Measurements from ENCODE around the gene EDC4. TPM values are rescaled to one million over a fixed set of nuclear protein-coding genes. Genes with fewer than 3 reads are reported as not detected.

EDC4 gene
- total RNA-seq, 1 experiment from 2014 or later, result 85.3 TPM

- no TSS peak for BruUV-seq (replicated peaks)
- intact Hi-C loops (cut with micrococcal nuclease; ENCODE audit: unreplicated experiment) (no loop called here), in situ Hi-C loops (cut with HindIII; ENCODE audit: low pct_unique_long_range_greater_than_20kb, low sequenced_read_pairs) (no loop called here)
- no peak overlapping the region for H3K27ac ChIP-seq (ENCODE audit: low read length)
- DNase-seq (ENCODE audit: low read depth, low spot score) (no peak), ATAC-seq (no peak)
- ChIA-PET CTCF (no interaction called here), POLR2A (no interaction called here)
- no peaks in the 10 kb centered on the region; the same call in 1 of the 2 replicates for H3K4me1 ChIP-seq (ENCODE audit: control insufficient read depth, insufficient read depth, low read length)
- no peaks in the 10 kb centered on the region for H3K27me3 ChIP-seq (ENCODE audit: control insufficient read depth, insufficient read depth, low read length)
- no peak for TF ChIP-seq SIN3A (IDR thresholded peaks at IDR 0.05; ENCODE audit: borderline replicate concordance, insufficient read depth, low read depth, low read length)
- TF ChIP-seq TCF7L2 (IDR thresholded peaks at IDR 0.05; ENCODE audit: low read depth, low read length), result no peak
- no peak for TF ChIP-seq REST (IDR thresholded peaks at IDR 0.05; ENCODE audit: insufficient read depth in 1 of 2, low read depth in 2 of 2, low read length in 1 of 2)
- H3K9me3 ChIP-seq (ENCODE audit: control insufficient read depth, insufficient read depth, low read depth, low read length), result no peaks in the 10 kb centered on the region
- H3K4me3 ChIP-seq (ENCODE audit: low read depth in 2 of 2, low read length in 2 of 2), result no peak overlapping the region
- no peaks in the 10 kb centered on the region for H3K36me3 ChIP-seq (ENCODE audit: control insufficient read depth, insufficient read depth, low read length)
Observed at GRCh38 chr16:67922221-67922620, 49.4 kb downstream of the EDC4 start.

- Histone ChIP-seq H3K27me3 (ENCODE audit: control insufficient read depth, insufficient read depth, low read length) (no peaks in the 10 kb centered on the region), H3K4me3 (ENCODE audit: low read depth in 2 of 2, low read length in 2 of 2) (no peak overlapping the region), H3K9me3 (ENCODE audit: control insufficient read depth, insufficient read depth, low read depth, low read length) (no peaks in the 10 kb centered on the region), H3K4me1 (ENCODE audit: control insufficient read depth, insufficient read depth, low read length) (no peaks in the 10 kb centered on the region; the same call in 1 of the 2 replicates), H3K36me3 (ENCODE audit: control insufficient read depth, insufficient read depth, low read length) (no peaks in the 10 kb centered on the region), H3K27ac (ENCODE audit: low read length) (no peak overlapping the region)
- no peak for ATAC-seq
- intact Hi-C loops (cut with micrococcal nuclease; ENCODE audit: unreplicated experiment) (no loop called here), in situ Hi-C loops (cut with HindIII; ENCODE audit: low pct_unique_long_range_greater_than_20kb, low sequenced_read_pairs) (no loop called here)
- no peak for DNase-seq (ENCODE audit: low read depth, low spot score)
- TF ChIP-seq POLR2AphosphoS5 (IDR thresholded peaks at IDR 0.05; ENCODE audit: low read depth, low read length), result no peak
- TF ChIP-seq REST (IDR thresholded peaks at IDR 0.05; ENCODE audit: insufficient read depth in 1 of 2, low read depth in 2 of 2, low read length in 1 of 2), result no peak
- TF ChIP-seq CTCF (IDR thresholded peaks at IDR 0.05), result no peak
- no peak for TF ChIP-seq TCF7L2 (IDR thresholded peaks at IDR 0.05; ENCODE audit: low read depth, low read length)
- TF ChIP-seq SIN3A (IDR thresholded peaks at IDR 0.05; ENCODE audit: borderline replicate concordance, insufficient read depth, low read depth, low read length), result no peak
- ChIA-PET CTCF (no interaction called here), POLR2A (no interaction called here)
- BruUV-seq (replicated peaks), result no TSS peak
Observed at GRCh38 chr16:67922740-67923139, 49.9 kb downstream of the EDC4 start.

Measured in Panc1 (cell line).